H9 (cell line): ENCODE measurements around the gene SPDYA. TPM values are rescaled to one million over a fixed set of nuclear protein-coding genes. Genes with fewer than 3 reads are reported as not detected.

Source experiments
- DNase-seq: peaks from one replicate; pipeline ENCODE4 v3.0.0-alpha.2; 2017
- H2AFZ ChIP-seq: one replicate; pipeline ENCODE4 v1.6.1; 2013; ENCODE audit warnings: mild to moderate bottlenecking, low read length, control low read depth, moderate library complexity
- H2AK5ac ChIP-seq: 2 replicates; pipeline ENCODE4 v1.6.1; 2013; ENCODE audit warnings: low read length, control low read depth, mixed read lengths; ENCODE audit not compliant: insufficient read length
- H2BK120ac ChIP-seq: one replicate; pipeline ENCODE4 v1.6.1; 2013; ENCODE audit warnings: low read depth, mild to moderate bottlenecking, low read length, control low read depth, inconsistent platforms; ENCODE audit not compliant: poor library complexity, severe bottlenecking
- H2BK12ac ChIP-seq: 2 replicates; pipeline ENCODE4 v1.6.1; 2013; ENCODE audit warnings: low read length, control low read depth, mixed read lengths, low read depth; ENCODE audit not compliant: insufficient read length
- H2BK15ac ChIP-seq: 2 replicates; pipeline ENCODE4 v1.6.1; 2013; ENCODE audit warnings: low read depth, low read length, control low read depth
- H2BK20ac ChIP-seq: one replicate; pipeline ENCODE4 v1.6.1; 2013; ENCODE audit warnings: low read depth, mild to moderate bottlenecking, low read length, control low read depth, inconsistent platforms; ENCODE audit not compliant: poor library complexity, severe bottlenecking
- H2BK5ac ChIP-seq: 2 replicates; pipeline ENCODE4 v1.6.1; 2013; ENCODE audit warnings: low read length, control low read depth, mixed read lengths; ENCODE audit not compliant: insufficient read length
- H3K14ac ChIP-seq: 2 replicates; pipeline ENCODE4 v1.6.1; 2013; ENCODE audit warnings: low read length, control low read depth; ENCODE audit not compliant: insufficient read depth
- H3K18ac ChIP-seq: 2 replicates; pipeline ENCODE4 v1.6.1; 2013; ENCODE audit warnings: low read depth, mild to moderate bottlenecking, mixed read lengths, low read length, control low read depth; ENCODE audit not compliant: insufficient read length
- H3K23ac ChIP-seq: 2 replicates; pipeline ENCODE4 v1.6.1; 2013; ENCODE audit warnings: low read length, control low read depth, mixed read lengths, low read depth; ENCODE audit not compliant: insufficient read length
- H3K23me2 ChIP-seq: 2 replicates; pipeline ENCODE4 v1.6.1; 2013; ENCODE audit warnings: low read depth, mild to moderate bottlenecking, mixed read lengths, low read length, control low read depth; ENCODE audit not compliant: insufficient read length, poor library complexity, severe bottlenecking
- H3K27ac ChIP-seq: 2 replicates; pipeline ENCODE4 v1.5.1; 2013; ENCODE audit warnings: low read length, control low read depth, mixed read lengths, low read depth; ENCODE audit not compliant: insufficient read length
- H3K27me3 ChIP-seq: 2 replicates; pipeline ENCODE4 v1.6.1; 2013; ENCODE audit warnings: low read length, control low read depth, inconsistent platforms; ENCODE audit not compliant: insufficient read depth
- H3K4ac ChIP-seq: 2 replicates; pipeline ENCODE4 v1.6.1; 2013; ENCODE audit warnings: low read depth, mild to moderate bottlenecking, control low read depth, inconsistent platforms, low read length, moderate library complexity
- H3K4me1 ChIP-seq: 2 replicates; pipeline ENCODE4 v1.6.1; 2013; ENCODE audit warnings: low read length, control low read depth, inconsistent platforms; ENCODE audit not compliant: insufficient read depth
- H3K4me2 ChIP-seq: 2 replicates; pipeline ENCODE4 v1.6.1; 2013; ENCODE audit warnings: low read length, control low read depth, mixed read lengths; ENCODE audit not compliant: insufficient read length, insufficient read depth
- H3K56ac ChIP-seq: 2 replicates; pipeline ENCODE4 v1.6.1; 2013; ENCODE audit warnings: low read depth, mild to moderate bottlenecking, mixed read lengths, low read length, control low read depth; ENCODE audit not compliant: insufficient read length
- H3K79me1 ChIP-seq: 2 replicates; pipeline ENCODE4 v1.6.1; 2013; ENCODE audit warnings: low read depth, mild to moderate bottlenecking, moderate library complexity, low read length, control low read depth, inconsistent platforms; ENCODE audit not compliant: insufficient read depth, poor library complexity, severe bottlenecking
- H3K79me2 ChIP-seq: 2 replicates; pipeline ENCODE4 v1.6.1; 2013; ENCODE audit warnings: low read length, control low read depth, inconsistent platforms; ENCODE audit not compliant: insufficient read depth
- H3K9ac ChIP-seq: 2 replicates; pipeline ENCODE4 v1.6.1; 2013; ENCODE audit warnings: low read length, control low read depth, mixed read lengths; ENCODE audit not compliant: insufficient read length; ENCODE audit errors: extremely low read depth
- H3K9me3 ChIP-seq: one replicate; pipeline ENCODE4 v1.6.1; 2013; ENCODE audit warnings: low read depth, low read length, inconsistent platforms; ENCODE audit not compliant: control insufficient read depth
- H3T11ph ChIP-seq: one replicate; pipeline ENCODE4 v1.6.1; 2013; ENCODE audit warnings: mild to moderate bottlenecking, low read length, control low read depth, inconsistent platforms
- H4K20me1 ChIP-seq: one replicate; pipeline ENCODE4 v1.6.1; 2013; ENCODE audit not compliant: control insufficient read depth, insufficient read length, insufficient read depth
- H4K5ac ChIP-seq: 2 replicates; pipeline ENCODE4 v1.6.1; 2013; ENCODE audit warnings: low read depth, mild to moderate bottlenecking, mixed read lengths, low read length, control low read depth; ENCODE audit not compliant: insufficient read length
- H4K8ac ChIP-seq: replicated peaks from 2 replicates; pipeline ENCODE4 v1.6.1; 2013; ENCODE audit warnings: low read length, control low read depth, mixed read lengths, low read depth; ENCODE audit not compliant: insufficient read length
- H4K91ac ChIP-seq: 2 replicates; pipeline ENCODE4 v1.6.1; 2013; ENCODE audit warnings: low read depth, mild to moderate bottlenecking, moderate library complexity, mixed read lengths, low read length, control low read depth; ENCODE audit not compliant: insufficient read length
- H3K27ac Mint-ChIP-seq, 3 experiments: 2 replicates in 2 of 3; 3 replicates in 1 of 3; pipeline ENCODE4 v1.8.0; 2020 to 2021; ENCODE audit warnings: mixed read lengths in 3 of 3, mild to moderate bottlenecking in 1 of 3, moderate library complexity in 1 of 3
- H3K27me3 Mint-ChIP-seq: 2 replicates; pipeline ENCODE4 v1.8.0; 2021; ENCODE audit warnings: low read depth, mild to moderate bottlenecking, moderate library complexity, mixed read lengths
- H3K36me3 Mint-ChIP-seq, 3 experiments: 2 replicates in 2 of 3; 3 replicates in 1 of 3; pipeline ENCODE4 v1.8.0; 2020 to 2021; ENCODE audit warnings: low read depth in 3 of 3, mixed read lengths in 3 of 3; ENCODE audit not compliant: insufficient read depth in 1 of 3
- H3K4me1 Mint-ChIP-seq, 2 experiments: 2 replicates each; pipeline ENCODE4 v1.8.0; 2020; ENCODE audit warnings: mixed read lengths in 2 of 2
- H3K4me3 Mint-ChIP-seq, 2 experiments: 2 replicates in 1 of 2; 3 replicates in 1 of 2; pipeline ENCODE4 v1.8.0; 2020 to 2021; ENCODE audit warnings: mild to moderate bottlenecking in 2 of 2, mixed read lengths in 2 of 2, moderate library complexity in 1 of 2
- H3K9me3 Mint-ChIP-seq, 2 experiments: 2 replicates in 1 of 2; 3 replicates in 1 of 2; pipeline ENCODE4 v1.8.0; 2020; ENCODE audit warnings: mild to moderate bottlenecking in 2 of 2, mixed read lengths in 2 of 2, moderate library complexity in 1 of 2
- CTCF ChIP-seq: fragments of 200-600 bp; sonication (generic); conservative IDR thresholded peaks from 3 replicates; pipeline ENCODE4 v1.8.0; 2021; ENCODE audit warnings: antibody characterized with exemption, mild to moderate bottlenecking
- WGBS: extraction: QIAGEN DNeasy Blood & Tissue Kit; methylation state at CpG from one replicate; pipeline ENCODE4 v1.1.7; 2013; ENCODE audit warnings: missing lambda C conversion rate, low lambda C conversion rate, mixed read lengths; ENCODE audit not compliant: insufficient read length; ENCODE audit errors: extremely low coverage; 5-methylcytosine and 5-hydroxymethylcytosine counted together
- total RNA-seq: library from RNA; stranded (reverse); gene quantifications from 2 replicates; pipeline ENCODE4 v1.2.1, GENCODE V29; 2021

SPDYA gene
- total RNA-seq, 1 experiment from 2014 or later: 0.52 TPM

- no peak overlapping the region for H3K27ac Mint-ChIP-seq
- WGBS: no CpG with 5 or more reads among the region's 2 CpGs
- H2BK120ac ChIP-seq: no peak overlapping the region
- no peak overlapping the region for H3K9ac ChIP-seq
- no peak overlapping the region for H3K23ac ChIP-seq
- no peaks in the 10 kb centered on the region for H3K4me1 Mint-ChIP-seq
- no peak overlapping the region for H4K8ac ChIP-seq
- H2BK15ac ChIP-seq: no peak overlapping the region
- H3K56ac ChIP-seq: no peak overlapping the region
- no peaks in the 10 kb centered on the region for H3K4me1 ChIP-seq
- DNase-seq: no peak
- no peak overlapping the region for H3K27ac ChIP-seq
- TF ChIP-seq CTCF: no peak
- H3K4me2 ChIP-seq: no peak overlapping the region
- H3K27me3 ChIP-seq: no peaks in the 10 kb centered on the region
- H3K23me2 ChIP-seq: no peaks in the 10 kb centered on the region
- H3K79me1 ChIP-seq: no peaks in the 10 kb centered on the region
- no peak overlapping the region for H3K4me3 Mint-ChIP-seq
- H4K91ac ChIP-seq: no peak overlapping the region
- H2AFZ ChIP-seq: no peak overlapping the region
- H3K27me3 Mint-ChIP-seq: no peaks in the 10 kb centered on the region
- no peaks in the 10 kb centered on the region for H3K9me3 ChIP-seq
- H2AK5ac ChIP-seq: no peak overlapping the region
- H2BK20ac ChIP-seq: no peak overlapping the region
- H3K36me3 Mint-ChIP-seq: no peaks in the 10 kb centered on the region
- no peak overlapping the region for H4K5ac ChIP-seq
- no peak overlapping the region for H2BK12ac ChIP-seq
- no peaks in the 10 kb centered on the region for H4K20me1 ChIP-seq
- no peak overlapping the region for H3T11ph ChIP-seq
- no peak overlapping the region for H3K4ac ChIP-seq
- H2BK5ac ChIP-seq: no peak overlapping the region
- H3K9me3 Mint-ChIP-seq: no peaks in the 10 kb centered on the region; a peak in 1 of 5 replicates
- H3K79me2 ChIP-seq: no peaks in the 10 kb centered on the region
- no peak overlapping the region for H3K14ac ChIP-seq
- H3K18ac ChIP-seq: no peak overlapping the region
Measured at GRCh38 chr2:28828382-28828781, 17.7 kb downstream of the SPDYA start.
